ENCODE data around the gene ADAM10. TPM values are rescaled to one million over a fixed set of nuclear protein-coding genes. Genes with fewer than 3 reads are reported as not detected.

The ADAM10 gene
- total RNA-seq, 4 donors from 2014 or later, result 51.6 to 111 (median 63.3) TPM

GRCh38 chr15:58538901-58539300 is 210.6 kb downstream of the ADAM10 start:
- TF ChIP-seq CTCF (IDR thresholded peaks at IDR 0.05), result no peak
- no peak for DNase-seq (ENCODE audit: low spot score)

More at GRCh38 chr15:58538901-58539300, 210.6 kb downstream of the ADAM10 start:
- no peak for ATAC-seq (ENCODE audit: low FRiP score)

Small RNAs within 50 kb of the gene (small RNA-seq; reads per million reads assigned to genes)
- gene AC091046.1, result not detected
- gene RF00012, result not detected

Other genes with a start within 250 kb of the ADAM10 start
- gene MINDY2, start 21.6 kb upstream of the ADAM10 start, total RNA-seq, result 10 to 100 TPM; 10.4 to 36.6 (median 17.0) TPM
- 100 to 1,000 TPM in 3 of 4 donors, 10 to 100 TPM in 1; 95.9 to 157 (median 123) TPM for gene SLTM, start 184.0 kb upstream of the ADAM10 start, total RNA-seq
- gene RNF111, start 238.0 kb upstream of the ADAM10 start, total RNA-seq, result 10 to 100 TPM; 15.4 to 28.7 (median 24.1) TPM